SK-N-MC (cell line): ENCODE results near the gene PNMA1.

ENCODE experiments used
- EZH2 ChIP-seq: fragments of 200-600 bp; sonication (generic); IDR thresholded peaks from one replicate; pipeline ENCODE4 v1.6.1; 2017; ENCODE audit warnings: antibody characterized with exemption
- FOXP2 ChIP-seq: optimal IDR thresholded peaks from 2 replicates; pipeline ENCODE3; 2011; ENCODE audit warnings: mild to moderate bottlenecking, moderate library complexity; ENCODE audit not compliant: insufficient read depth; ENCODE audit errors: extremely low read length, control extremely low read depth
- POLR2AphosphoS5 ChIP-seq: IDR thresholded peaks from 2 replicates; pipeline ENCODE4 v1.6.1; 2012; ENCODE audit warnings: mild to moderate bottlenecking, low read depth, low read length, borderline replicate concordance

- no peak for TF ChIP-seq EZH2
- TF ChIP-seq POLR2AphosphoS5, result no peak
- TF ChIP-seq FOXP2, result no peak
Observed at GRCh38 chr14:73680821-73681220, 33.4 kb downstream of the PNMA1 start.
